H1 (cell line): ENCODE results near the gene KCNH1. TPM values are rescaled to one million over a fixed set of nuclear protein-coding genes. Genes with fewer than 3 reads are reported as not detected.

Experiments used
- CTCF ChIA-PET: fragments of 300-600 bp; sonication (Branson Sonifier 250); formaldehyde crosslinking; loops from one replicate; lab custom pipeline; 2021; ENCODE audit not compliant: partially characterized antibody; lab: Charles Lee
- POLR2A ChIA-PET: fragments of 300-600 bp; sonication (Branson Sonifier 250); formaldehyde crosslinking; loops from one replicate; lab custom pipeline; 2021; ENCODE audit warnings: inconsistent platforms; ENCODE audit not compliant: partially characterized antibody; lab: Charles Lee
- DNase-seq, 2 experiments: peaks; one replicate each; pipeline versions ENCODE4 v3.0.0 to v3.0.0-alpha.2; 2010 to 2022; ENCODE audit warnings: low spot score in 2 of 2, low read depth in 1 of 2, mixed read lengths in 1 of 2
- FAIRE-seq: peaks from 2 replicates; lab custom pipeline; 2011; peaks lifted over from hg19 to GRCh38; lab: Jason Lieb, UNC
- H2AFZ ChIP-seq: 2 replicates; pipeline ENCODE4 v1.8.1; 2012; ENCODE audit warnings: low read length, inconsistent platforms
- H2AK5ac ChIP-seq: 2 replicates; pipeline ENCODE4 v1.6.1; 2013; ENCODE audit warnings: low read depth, low read length
- H2BK120ac ChIP-seq: replicated peaks from 2 replicates; pipeline ENCODE3; 2013; ENCODE audit warnings: low read depth, low read length, inconsistent platforms
- H2BK12ac ChIP-seq: 2 replicates; pipeline ENCODE4 v1.6.1; 2013; ENCODE audit warnings: low read depth, low read length
- H2BK15ac ChIP-seq: 2 replicates; pipeline ENCODE4 v1.6.1; 2013; ENCODE audit warnings: low read length
- H2BK20ac ChIP-seq: 2 replicates; pipeline ENCODE4 v1.6.1; 2013; ENCODE audit warnings: low read length
- H2BK5ac ChIP-seq: 2 replicates; pipeline ENCODE4 v1.6.1; 2013; ENCODE audit warnings: low read depth, low read length
- H3K14ac ChIP-seq: 2 replicates; pipeline ENCODE4 v1.6.1; 2013; ENCODE audit warnings: inconsistent platforms; ENCODE audit not compliant: insufficient read length
- H3K18ac ChIP-seq: 2 replicates; pipeline ENCODE4 v1.6.1; 2013; ENCODE audit warnings: low read length; ENCODE audit errors: extremely low read depth
- H3K23ac ChIP-seq: 2 replicates; pipeline ENCODE4 v1.6.1; 2013; ENCODE audit warnings: inconsistent platforms; ENCODE audit not compliant: insufficient read length
- H3K23me2 ChIP-seq: 2 replicates; pipeline ENCODE4 v1.6.1; 2013; ENCODE audit warnings: low read depth, low read length
- H3K27ac ChIP-seq: 2 replicates; pipeline ENCODE4 v1.6.1; 2011; ENCODE audit warnings: low read depth, low read length, inconsistent platforms
- H3K27me3 ChIP-seq, 4 experiments: replicated peaks in 1 of 4; 1 replicate in 1 of 4; 2 replicates in 3 of 4; pipeline versions ENCODE4 v1.6.1 to v1.8.1; 2011 to 2013; ENCODE audit warnings: low read length in 3 of 4, mild to moderate bottlenecking in 3 of 4, inconsistent platforms in 2 of 4, mixed read lengths in 2 of 4, moderate library complexity in 1 of 4; ENCODE audit not compliant: control insufficient read depth in 3 of 4, insufficient read depth in 3 of 4; ENCODE audit errors: extremely low read depth in 1 of 4
- H3K36me3 ChIP-seq, 4 experiments: 2 replicates each; pipeline versions ENCODE4 v1.6.1 to v1.8.1; 2011 to 2013; ENCODE audit warnings: mild to moderate bottlenecking in 4 of 4, low read length in 3 of 4, moderate library complexity in 2 of 4, control low read depth in 1 of 4, inconsistent platforms in 1 of 4; ENCODE audit not compliant: insufficient read depth in 4 of 4, control insufficient read depth in 2 of 4
- H3K4ac ChIP-seq: replicated peaks from 2 replicates; pipeline ENCODE3; 2013; ENCODE audit warnings: low read length, low read depth, mixed read lengths, inconsistent platforms; ENCODE audit not compliant: insufficient read length
- H3K4me1 ChIP-seq, 4 experiments: replicated peaks in 1 of 4; 1 replicate in 1 of 4; 2 replicates in 3 of 4; pipeline versions ENCODE4 v1.6.1 to v1.8.1; 2011 to 2013; ENCODE audit warnings: low read length in 3 of 4, inconsistent platforms in 2 of 4, mixed read lengths in 1 of 4; ENCODE audit not compliant: insufficient read depth in 4 of 4, control insufficient read depth in 3 of 4
- H3K4me2 ChIP-seq, 2 experiments: 2 replicates each; pipeline versions ENCODE4 v1.6.1 to v1.8.1; 2011 to 2013; ENCODE audit warnings: low read depth in 2 of 2, low read length in 2 of 2, control low read depth in 1 of 2, inconsistent platforms in 1 of 2, mild to moderate bottlenecking in 1 of 2; ENCODE audit not compliant: insufficient read depth in 1 of 2
- H3K4me3 ChIP-seq, 4 experiments: fragments of 200-600, 300-600 bp in 1 of 4; sonication (generic), shearing (Covaris generic), sonication (Bioruptor Twin) in 1 of 4; 2 replicates each; pipeline versions ENCODE4 v1.5.1 to v1.8.1; 2011 to 2016; ENCODE audit warnings: low read length in 4 of 4, low read depth in 3 of 4, control low read depth in 2 of 4, inconsistent platforms in 2 of 4, mild to moderate bottlenecking in 2 of 4, mixed read lengths in 1 of 4, moderate library complexity in 1 of 4; ENCODE audit not compliant: insufficient read depth in 2 of 4; ENCODE audit errors: extremely low read depth in 1 of 4
- H3K56ac ChIP-seq: replicated peaks from 2 replicates; pipeline ENCODE3; 2013; ENCODE audit warnings: low read depth, mild to moderate bottlenecking, mixed read lengths, low read length, inconsistent platforms; ENCODE audit not compliant: insufficient read length
- H3K79me1 ChIP-seq: 2 replicates; pipeline ENCODE4 v1.6.1; 2013; ENCODE audit warnings: low read depth, low read length, control low read depth
- H3K79me2 ChIP-seq, 2 experiments: 2 replicates each; pipeline versions ENCODE4 v1.6.1 to v1.8.1; 2012 to 2013; ENCODE audit warnings: low read length in 2 of 2, mild to moderate bottlenecking in 2 of 2, inconsistent platforms in 1 of 2; ENCODE audit not compliant: insufficient read depth in 2 of 2, control insufficient read depth in 1 of 2
- H3K9ac ChIP-seq, 4 experiments: replicated peaks in 1 of 4; 1 replicate in 1 of 4; 2 replicates in 3 of 4; pipeline versions ENCODE4 v1.6.1 to v1.8.1; 2011 to 2013; ENCODE audit warnings: low read depth in 3 of 4, low read length in 3 of 4, control low read depth in 2 of 4, mild to moderate bottlenecking in 2 of 4, moderate library complexity in 2 of 4, inconsistent platforms in 1 of 4; ENCODE audit errors: extremely low read depth in 1 of 4
- H3K9me3 ChIP-seq, 2 experiments: 2 replicates each; pipeline versions ENCODE4 v1.6.1 to v1.8.1; 2012 to 2013; ENCODE audit warnings: mild to moderate bottlenecking in 2 of 2, moderate library complexity in 2 of 2, control low read depth in 1 of 2, inconsistent platforms in 1 of 2, low read depth in 1 of 2, low read length in 1 of 2, mixed read lengths in 1 of 2; ENCODE audit not compliant: insufficient read depth in 2 of 2
- H4K20me1 ChIP-seq, 2 experiments: replicated peaks in 1 of 2; 2 replicates each; pipeline versions ENCODE3 to v1.8.1; 2011 to 2013; ENCODE audit warnings: inconsistent platforms in 2 of 2, low read length in 2 of 2, mild to moderate bottlenecking in 1 of 2; ENCODE audit not compliant: insufficient read depth in 2 of 2, control insufficient read depth in 1 of 2
- H4K5ac ChIP-seq: 2 replicates; pipeline ENCODE4 v1.6.1; 2013; ENCODE audit warnings: low read length, low read depth, mixed read lengths, inconsistent platforms; ENCODE audit not compliant: insufficient read length
- H4K8ac ChIP-seq: 2 replicates; pipeline ENCODE4 v1.8.0; 2013; ENCODE audit warnings: mild to moderate bottlenecking, moderate library complexity, low read length, inconsistent platforms; ENCODE audit not compliant: insufficient read depth; ENCODE audit errors: extremely low read depth
- H4K91ac ChIP-seq: replicated peaks from 2 replicates; pipeline ENCODE3; 2013; ENCODE audit warnings: low read length, mixed read lengths, inconsistent platforms; ENCODE audit not compliant: insufficient read length
- BACH1 ChIP-seq: IDR thresholded peaks from 2 replicates; pipeline ENCODE4 v1.6.1; 2012; ENCODE audit warnings: low read length, improper control_type of control experiment
- BCL11A ChIP-seq, 2 experiments: IDR thresholded peaks; one replicate each; pipeline ENCODE4 v1.6.1; 2011; ENCODE audit warnings: low read depth in 2 of 2, low read length in 2 of 2, mild to moderate bottlenecking in 2 of 2
- CBX8 ChIP-seq: fragments of 300-800, 300-1000 bp; sonication (generic); IDR thresholded peaks from 2 replicates; pipeline ENCODE4 v1.7.1; 2016; ENCODE audit warnings: low read depth, low read length, borderline replicate concordance
- CEBPB ChIP-seq: IDR thresholded peaks from 2 replicates; pipeline ENCODE4 v1.6.1; 2012; ENCODE audit warnings: low read depth, low read length
- JUN ChIP-seq: IDR thresholded peaks from 2 replicates; pipeline ENCODE4 v1.6.1; 2011; ENCODE audit warnings: low read depth, mild to moderate bottlenecking, improper control_type of control experiment, low read length
- NRF1 ChIP-seq: IDR thresholded peaks from 2 replicates; pipeline ENCODE4 v1.6.1; 2011; ENCODE audit warnings: mild to moderate bottlenecking, low read depth, low read length, improper control_type of control experiment
- POLR2AphosphoS5 ChIP-seq: IDR thresholded peaks from 2 replicates; pipeline ENCODE4 v1.6.1; 2011; ENCODE audit warnings: low read depth, low read length
- RBBP5 ChIP-seq: IDR thresholded peaks from 2 replicates; pipeline ENCODE4 v1.7.1; 2012; ENCODE audit warnings: low read depth, mild to moderate bottlenecking, inconsistent platforms, low read length, moderate library complexity, borderline replicate concordance
- SAP30 ChIP-seq: fragments of 300-600 bp; sonication (generic); IDR thresholded peaks from 2 replicates; pipeline ENCODE4 v1.7.1; 2012; ENCODE audit warnings: low read length, moderate library complexity, mild to moderate bottlenecking, inconsistent platforms; ENCODE audit not compliant: insufficient read depth, insufficient replicate concordance
- SIRT6 ChIP-seq: IDR thresholded peaks from one replicate; pipeline ENCODE4 v1.7.1; 2012; ENCODE audit warnings: low read length, inconsistent platforms
- SUZ12 ChIP-seq: fragments of 200-600 bp; sonication (generic); IDR thresholded peaks from 2 replicates; pipeline ENCODE4 v1.6.1; 2012; ENCODE audit warnings: mild to moderate bottlenecking, inconsistent platforms, low read length, moderate library complexity, mixed read lengths
- TAF7 ChIP-seq: optimal IDR thresholded peaks from 2 replicates; pipeline ENCODE3; 2011; ENCODE audit warnings: low read depth, mild to moderate bottlenecking, inconsistent platforms, low read length, moderate library complexity, borderline replicate concordance
- TCF12 ChIP-seq: IDR thresholded peaks from 2 replicates; pipeline ENCODE4 v1.6.1; 2011; ENCODE audit warnings: low read depth, mild to moderate bottlenecking, low read length
- TEAD4 ChIP-seq: IDR thresholded peaks from 2 replicates; pipeline ENCODE4 v1.6.1; 2012; ENCODE audit warnings: low read depth, low read length, inconsistent platforms, mixed read lengths
- WGBS, 2 experiments: shearing (Covaris generic) in 1 of 2; methylation state at CpG; one replicate each; pipeline versions ENCODE4 v1.1.6 to v1.1.7; 2013 to 2015; ENCODE audit warnings: low lambda C conversion rate in 2 of 2, mixed read lengths in 2 of 2, inconsistent platforms in 1 of 2, low coverage in 1 of 2, missing lambda C conversion rate in 1 of 2; ENCODE audit not compliant: insufficient replicate concordance in 2 of 2, insufficient coverage in 1 of 2, insufficient read length in 1 of 2; ENCODE audit errors: extremely low coverage in 1 of 2, missing lambda C conversion rate in 1 of 2; 5-methylcytosine and 5-hydroxymethylcytosine counted together
- polyA plus RNA-seq, 7 experiments: library from polyadenylated mRNA; depleted of rRNA in 3 of 7; stranded (reverse) in 5 of 7; unstranded in 2 of 7; fragments of >200 nt in 5 of 7; fragments of 200-250 nt in 2 of 7; gene quantifications; 1 replicate in 5 of 7; 2 replicates in 1 of 7; 4 replicates in 1 of 7; pipeline versions ENCODE4 v1.2.1 to v1.2.3, GENCODE V29; 2011 to 2013; ENCODE audit warnings: missing spikeins in 2 of 7, mixed read lengths in 2 of 7
- total RNA-seq: library from RNA; stranded (reverse); fragmentation: NEBNext Ultra II Directional; extraction: Animal tissue kit (Norgen Biotek cat#: 25700); gene quantifications from 2 replicates; pipeline ENCODE4 v1.2.1, GENCODE V29; 2021
- TF ChIP-seq, protein P1 (sequence below): IDR thresholded peaks from 2 replicates; pipeline ENCODE4 v1.6.1; 2012; ENCODE audit warnings: inconsistent platforms

KCNH1 gene
- total and polyA plus RNA-seq, 2 of the 8 experiments (the other 6 are each of a cell fraction or from before 2014, with no cell fraction given) = 0.27 to 0.34 TPM

DNA sequence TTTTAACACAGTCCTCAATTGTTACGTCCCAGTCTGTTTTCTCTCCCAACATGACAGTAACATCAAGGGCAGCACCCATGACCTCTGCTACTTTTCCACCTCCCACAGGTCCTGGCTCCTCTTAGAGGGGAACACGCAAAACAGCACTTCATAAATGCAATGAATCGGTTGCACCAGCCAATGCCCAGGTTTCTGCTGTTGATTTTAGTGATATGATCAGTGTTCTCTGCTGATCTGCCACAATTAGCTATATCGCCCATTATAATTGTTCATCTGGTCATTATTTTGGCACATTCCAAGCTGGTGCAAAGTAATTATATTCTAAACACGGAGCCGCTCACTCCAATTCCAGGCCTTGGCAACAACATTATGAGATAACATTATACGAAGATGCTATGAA, 184.5 kb downstream of the KCNH1 start:
- no peak overlapping the region for H2BK12ac ChIP-seq
- no peak overlapping the region for H2BK20ac ChIP-seq
- POLR2A ChIA-PET = interaction anchor here (1.0 kb wide), 1 partner anchor 575 kb away, joined by 4 read pairs; no protein-coding TSS in a partner anchor
- H4K20me1 ChIP-seq = no peaks in the 10 kb centered on the region
- no peaks in the 10 kb centered on the region for H3K27me3 ChIP-seq
- H3K79me2 ChIP-seq = no peaks in the 10 kb centered on the region
- WGBS, 2 experiments = 89% methylated on average over 7 of the region's 7 CpGs; no CpG with 5 or more reads in 1 of the 2 experiments
- H3K23ac ChIP-seq = no peak overlapping the region
- no peak overlapping the region for H2BK5ac ChIP-seq
- no peaks in the 10 kb centered on the region for H3K36me3 ChIP-seq
- CTCF ChIA-PET = interaction anchor here (0.6 to 1.6 kb wide), 20 partner anchors 8 to 502 kb away, joined by 3 to 11 read pairs (median 3); partner anchors contain the start of gene KCNH1
- H3K9me3 ChIP-seq = no peaks in the 10 kb centered on the region
- H3K9ac ChIP-seq = no peak overlapping the region
- H3K56ac ChIP-seq = no peak overlapping the region
- H2AFZ ChIP-seq = no peak overlapping the region
- no peak overlapping the region for H2BK15ac ChIP-seq
- no peak overlapping the region for H3K4ac ChIP-seq
- no peaks in the 10 kb centered on the region for H3K23me2 ChIP-seq
- H3K4me3 ChIP-seq = no peak overlapping the region
- H3K4me2 ChIP-seq = no peak overlapping the region
- H2AK5ac ChIP-seq = no peak overlapping the region
- H3K27ac ChIP-seq = no peak overlapping the region
- DNase-seq (no peak), FAIRE-seq (no peak)
- H3K79me1 ChIP-seq = no peaks in the 10 kb centered on the region
- H2BK120ac ChIP-seq = no peak overlapping the region
- H4K5ac ChIP-seq = no peak overlapping the region
- no peak overlapping the region for H3K18ac ChIP-seq
- H4K8ac ChIP-seq = no peak overlapping the region
- no peak overlapping the region for H3K14ac ChIP-seq
- H4K91ac ChIP-seq = no peak overlapping the region
- H3K4me1 ChIP-seq = no peaks in the 10 kb centered on the region
- TF ChIP-seq SIRT6 = no peak
- TF ChIP-seq, protein P1, sequence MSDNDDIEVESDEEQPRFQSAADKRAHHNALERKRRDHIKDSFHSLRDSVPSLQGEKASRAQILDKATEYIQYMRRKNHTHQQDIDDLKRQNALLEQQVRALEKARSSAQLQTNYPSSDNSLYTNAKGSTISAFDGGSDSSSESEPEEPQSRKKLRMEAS = no peak
- TF ChIP-seq CEBPB = no peak
- TF ChIP-seq BCL11A (IDR thresholded peaks at IDR 0.05; ENCODE audit: low read depth in 2 of 2, low read length in 2 of 2) = no peak
- no peak for TF ChIP-seq JUN
- no peak for TF ChIP-seq NRF1
- no peak for TF ChIP-seq POLR2AphosphoS5
- TF ChIP-seq SUZ12 = no peak
- TF ChIP-seq TAF7 = no peak
- no peak for TF ChIP-seq SAP30
- no peak for TF ChIP-seq RBBP5
- no peak for TF ChIP-seq CBX8
- no peak for TF ChIP-seq BACH1
- TF ChIP-seq TEAD4 = no peak
- no peak for TF ChIP-seq TCF12
